NB4 (cell line): ENCODE measurements around the gene CDKAL1.
A peak's percentile ranks its signal among the peaks of the same experiment; 100 is the strongest.

Experiments
- DNase-seq: peaks from one replicate; pipeline ENCODE4 v3.0.0; 2010; ENCODE audit warnings: low read depth
- H3K4me3 ChIP-seq: one replicate; pipeline ENCODE4 v1.5.1; 2011; ENCODE audit warnings: mild to moderate bottlenecking, low read depth, low read length, moderate library complexity
- CTCF ChIP-seq: IDR thresholded peaks from one replicate; pipeline ENCODE4 v1.5.1; 2012; ENCODE audit warnings: low read depth, low read length
- MAX ChIP-seq: IDR thresholded peaks from 2 replicates; pipeline ENCODE4 v1.6.1; 2011; ENCODE audit warnings: low read depth, low read length
- MYC ChIP-seq: IDR thresholded peaks from 2 replicates; pipeline ENCODE4 v1.6.1; 2011; ENCODE audit warnings: low read depth, low read length
- POLR2A ChIP-seq: IDR thresholded peaks from 2 replicates; pipeline ENCODE4 v1.6.1; 2011; ENCODE audit warnings: mild to moderate bottlenecking; ENCODE audit not compliant: insufficient read length; ENCODE audit errors: extremely low read depth

The CDKAL1 gene

GRCh38 chr6:21265034-21265729 is 730.9 kb downstream of the CDKAL1 start:
- TF ChIP-seq POLR2A (no peak), CTCF (no peak), MYC (no peak), MAX (no peak)
- H3K4me3 ChIP-seq: no peak overlapping the region
- DNase-seq: peak; percentile 66

GRCh38 chr6:21265730-21266044 is 731.4 kb downstream of the CDKAL1 start:
- TF ChIP-seq MYC (no peak), MAX (no peak), CTCF (no peak), POLR2A (no peak)
- H3K4me3 ChIP-seq: no peak overlapping the region
- no peak for DNase-seq

- no peak for TF ChIP-seq MYC
- TF ChIP-seq MAX: no peak
- no peak for TF ChIP-seq CTCF
- TF ChIP-seq POLR2A: no peak
- DNase-seq: no peak
- no peak overlapping the region for H3K4me3 ChIP-seq
Observed at GRCh38 chr6:21270636-21271201, 736.5 kb downstream of the CDKAL1 start.

GRCh38 chr6:21271428-21272155 is 737.3 kb downstream of the CDKAL1 start:
- no peak overlapping the region for H3K4me3 ChIP-seq
- TF ChIP-seq MAX (no peak), MYC (no peak), POLR2A (no peak), CTCF (no peak)
- DNase-seq: no peak

GRCh38 chr6:21273451-21273850 is 739.2 kb downstream of the CDKAL1 start:
- no peak overlapping the region for H3K4me3 ChIP-seq
- no peak for TF ChIP-seq MYC
- no peak for TF ChIP-seq POLR2A
- no peak for TF ChIP-seq MAX
- no peak for TF ChIP-seq CTCF
- DNase-seq: no peak
